Middle frontal gyrus (tissue), 1 donor: Measurements from ENCODE around the gene COPZ2.
"Not testable (repeated sequence)": the region's sequence is repeated elsewhere in the genome, so short reads cannot be mapped to it uniquely, and the experiment has no call there.

Source experiments
- DNase-seq: peaks from one replicate; pipeline ENCODE4 v3.0.0-alpha.2; 2015; ENCODE audit warnings: low spot score; ENCODE audit errors: extremely low spot score

The COPZ2 gene

DNA sequence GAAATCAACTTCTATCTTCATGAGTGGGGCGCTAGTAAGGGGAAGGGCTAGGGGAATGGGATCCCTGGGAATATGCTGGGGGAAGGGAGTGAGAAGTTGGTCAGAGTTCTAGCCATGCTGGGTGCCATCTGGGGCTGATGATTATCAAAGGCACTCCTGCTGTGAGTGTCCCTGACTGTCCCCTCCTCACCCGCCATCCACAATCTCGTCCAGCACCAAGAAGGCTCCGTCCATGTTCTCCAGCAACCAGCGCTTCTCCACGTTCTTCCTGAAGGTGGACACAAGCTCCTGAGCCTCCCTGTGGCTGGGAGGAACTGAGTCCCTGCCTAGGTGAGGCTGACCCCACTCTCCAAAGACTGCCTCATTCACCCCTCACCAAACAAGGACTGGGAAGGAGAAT is 5.6 kb downstream of the COPZ2 start:
- no peak for DNase-seq

DNA sequence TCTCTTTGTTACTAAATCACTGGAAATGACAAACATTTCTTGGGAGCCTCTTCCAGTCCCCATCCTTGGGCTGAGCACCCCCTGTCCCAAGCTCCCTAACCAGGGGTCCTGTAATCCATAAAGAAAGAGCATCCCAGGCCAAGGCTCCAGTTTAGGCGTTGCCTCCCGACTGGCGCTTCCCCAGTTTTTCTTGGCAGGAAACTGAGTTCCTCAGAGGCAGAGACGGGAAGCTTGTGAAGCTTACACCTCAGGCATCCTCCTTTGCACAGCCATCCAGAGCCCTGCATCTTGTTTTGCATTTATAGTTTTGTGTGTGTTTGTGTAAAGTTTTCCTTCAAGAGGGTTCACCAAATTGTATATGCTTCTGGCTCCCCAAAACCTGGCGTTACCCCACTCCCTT is 7.1 kb downstream of the COPZ2 start:
- DNase-seq: no peak

DNA sequence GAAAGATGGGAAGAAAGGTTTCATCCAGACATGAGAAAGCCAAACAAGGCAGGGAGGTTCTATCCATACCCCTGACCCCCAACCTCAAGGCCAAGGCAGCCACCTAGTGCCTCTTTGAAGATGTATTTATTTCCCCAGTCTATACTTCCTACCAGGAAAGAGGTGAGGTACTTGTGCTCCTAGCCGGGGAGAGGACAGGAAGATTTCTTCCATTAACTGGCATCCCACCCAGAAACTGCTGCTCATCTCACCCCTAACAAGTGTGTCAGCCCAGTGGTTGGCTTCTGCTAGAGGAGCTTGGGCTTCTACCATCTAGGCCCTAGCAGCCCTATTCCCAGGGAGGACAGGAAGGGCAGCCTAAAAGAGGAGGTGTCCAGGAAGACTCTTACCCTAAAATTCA is 8.9 kb downstream of the COPZ2 start:
- DNase-seq: no peak

DNA sequence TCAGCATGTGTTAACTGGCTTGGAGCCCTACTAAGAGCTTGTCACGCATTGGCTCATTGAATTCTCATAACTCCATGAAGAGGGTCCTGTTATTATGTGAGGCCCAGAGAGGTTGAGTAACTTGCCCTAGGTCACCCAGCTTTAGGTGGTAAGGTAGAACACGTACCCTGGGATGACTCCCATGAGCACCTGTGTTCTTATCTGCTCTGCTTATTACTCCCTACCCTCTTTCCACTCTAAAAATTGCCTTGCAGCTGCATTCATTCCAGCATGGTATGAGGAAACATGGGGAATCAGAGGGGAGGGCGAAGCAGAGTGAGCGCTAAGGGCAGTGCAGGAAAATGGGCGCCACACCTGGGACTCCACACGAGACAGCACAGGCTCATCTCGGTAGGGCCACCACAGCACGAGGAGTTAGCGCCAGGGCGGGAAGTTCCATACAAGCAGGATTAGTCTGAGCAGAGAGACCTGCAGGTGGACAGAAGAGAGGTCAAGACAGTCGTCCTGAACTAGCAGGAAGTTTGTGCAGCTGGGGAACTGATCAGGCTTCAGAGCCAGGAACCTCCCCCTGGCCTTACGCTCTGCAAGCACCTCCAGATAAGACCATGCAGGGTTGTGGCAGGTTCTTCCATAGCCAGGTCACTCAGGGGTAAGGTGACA is 10.1 kb downstream of the COPZ2 start:
- no peak for DNase-seq

DNA sequence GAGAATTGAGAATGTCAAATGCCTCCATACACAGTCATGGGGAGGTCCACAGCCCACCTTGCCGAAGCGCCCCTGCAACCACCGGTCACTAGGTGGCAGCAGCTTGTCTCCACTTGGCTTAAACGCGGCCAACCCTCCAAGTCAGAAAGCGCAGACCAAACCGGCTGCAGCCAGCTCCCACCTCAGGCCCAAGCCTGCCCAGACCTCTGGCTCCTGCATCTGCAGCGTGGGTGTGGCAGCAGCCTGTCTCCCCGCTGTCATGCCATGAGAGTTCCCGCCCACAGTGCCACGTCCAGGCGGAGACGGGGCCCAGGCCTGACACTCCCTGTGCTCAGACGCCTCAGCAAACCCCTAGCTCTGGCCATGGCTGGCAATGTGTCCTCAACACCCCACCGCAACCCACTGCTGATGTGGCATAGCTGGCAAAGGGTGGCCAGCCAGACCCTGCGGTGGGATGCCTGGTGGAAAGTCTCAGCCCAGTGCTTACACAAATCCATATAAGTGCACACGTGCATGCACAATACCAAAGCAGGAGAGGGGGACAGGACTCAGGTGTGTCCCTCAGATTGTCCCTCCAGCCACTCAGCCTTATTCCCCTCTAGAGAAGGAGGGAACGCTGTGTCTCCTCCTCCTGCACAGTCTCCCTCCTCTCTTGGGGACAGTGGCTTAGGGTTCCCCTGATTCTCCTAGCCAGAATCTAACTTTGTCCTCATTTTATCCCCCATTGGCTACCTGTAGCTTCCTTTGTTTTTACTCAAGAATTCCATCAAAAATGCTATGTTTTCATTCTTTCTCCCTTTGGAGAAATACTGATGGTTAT is 10.9 kb downstream of the COPZ2 start:
- peak; percentile 74 for DNase-seq

DNA sequence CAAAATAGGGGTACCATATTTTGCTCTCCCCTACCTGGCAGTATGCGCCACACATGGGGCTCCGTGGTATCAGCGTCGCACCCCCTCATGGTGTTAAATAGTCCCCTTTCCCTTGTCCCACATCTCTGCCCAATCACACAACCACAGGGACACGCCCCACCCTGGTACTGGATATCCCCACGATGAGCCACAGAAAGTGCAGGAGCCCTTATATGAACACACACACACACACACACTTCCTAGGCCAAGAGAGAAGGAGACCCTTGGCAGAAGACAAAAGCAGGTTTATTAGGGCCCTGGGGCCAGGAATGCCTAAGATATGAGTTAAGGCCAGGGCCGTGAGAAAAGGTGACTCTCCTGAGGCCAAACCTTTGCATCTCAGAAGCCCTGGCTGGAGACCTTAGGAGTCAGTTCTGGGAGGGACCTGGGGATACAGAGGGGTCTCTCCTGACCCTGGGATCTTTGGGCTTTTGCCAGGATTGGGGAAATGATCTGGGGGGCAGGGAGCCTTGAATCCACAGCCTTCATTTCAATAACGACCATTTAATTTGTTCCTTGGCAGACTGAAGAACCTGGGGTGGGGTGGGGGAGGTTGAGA is 11.6 kb downstream of the COPZ2 start:
- no peak for DNase-seq

DNA sequence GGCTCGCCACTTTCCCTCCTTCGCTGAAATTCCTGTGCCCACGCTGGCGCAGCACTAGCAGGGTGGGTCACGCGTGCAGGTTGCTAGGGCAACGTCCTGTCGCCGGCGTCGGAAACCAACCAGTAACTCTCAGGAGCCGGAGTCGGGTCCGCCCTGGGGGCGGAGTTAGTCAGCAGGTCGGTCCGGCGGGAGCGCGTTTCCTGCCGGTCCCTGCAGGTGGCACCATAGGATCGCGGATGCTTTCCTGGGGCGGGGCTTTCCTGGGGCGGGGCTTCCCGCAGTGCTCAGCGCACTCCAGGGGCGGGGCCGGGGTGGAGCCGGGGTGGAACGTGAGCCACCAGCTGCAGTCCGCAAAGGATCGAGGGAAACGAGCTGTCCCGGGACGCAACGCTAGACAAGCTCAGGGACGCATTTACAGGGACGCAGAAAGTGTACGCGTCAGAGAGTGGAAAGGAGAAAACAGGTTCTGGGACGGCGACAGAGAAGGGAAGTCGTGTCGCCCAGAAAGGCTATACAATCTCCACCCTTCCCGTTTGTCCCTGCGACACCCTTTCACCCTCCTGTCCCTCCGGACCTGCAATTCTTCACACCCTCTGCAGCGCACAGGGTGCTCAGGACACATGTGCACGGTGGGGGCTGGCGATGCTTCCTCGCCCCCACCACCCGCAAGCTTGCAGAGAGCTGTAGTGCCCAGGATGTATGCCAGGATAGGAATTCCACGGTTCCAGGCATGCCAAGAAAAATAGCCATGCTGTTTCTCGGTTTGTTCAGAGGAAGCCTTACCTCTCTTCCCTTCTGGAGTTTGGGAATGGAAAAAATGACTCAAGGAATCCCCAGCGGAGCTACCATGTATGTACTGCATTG is 12.3 kb downstream of the COPZ2 start:
- peak; percentile 93 for DNase-seq

DNA sequence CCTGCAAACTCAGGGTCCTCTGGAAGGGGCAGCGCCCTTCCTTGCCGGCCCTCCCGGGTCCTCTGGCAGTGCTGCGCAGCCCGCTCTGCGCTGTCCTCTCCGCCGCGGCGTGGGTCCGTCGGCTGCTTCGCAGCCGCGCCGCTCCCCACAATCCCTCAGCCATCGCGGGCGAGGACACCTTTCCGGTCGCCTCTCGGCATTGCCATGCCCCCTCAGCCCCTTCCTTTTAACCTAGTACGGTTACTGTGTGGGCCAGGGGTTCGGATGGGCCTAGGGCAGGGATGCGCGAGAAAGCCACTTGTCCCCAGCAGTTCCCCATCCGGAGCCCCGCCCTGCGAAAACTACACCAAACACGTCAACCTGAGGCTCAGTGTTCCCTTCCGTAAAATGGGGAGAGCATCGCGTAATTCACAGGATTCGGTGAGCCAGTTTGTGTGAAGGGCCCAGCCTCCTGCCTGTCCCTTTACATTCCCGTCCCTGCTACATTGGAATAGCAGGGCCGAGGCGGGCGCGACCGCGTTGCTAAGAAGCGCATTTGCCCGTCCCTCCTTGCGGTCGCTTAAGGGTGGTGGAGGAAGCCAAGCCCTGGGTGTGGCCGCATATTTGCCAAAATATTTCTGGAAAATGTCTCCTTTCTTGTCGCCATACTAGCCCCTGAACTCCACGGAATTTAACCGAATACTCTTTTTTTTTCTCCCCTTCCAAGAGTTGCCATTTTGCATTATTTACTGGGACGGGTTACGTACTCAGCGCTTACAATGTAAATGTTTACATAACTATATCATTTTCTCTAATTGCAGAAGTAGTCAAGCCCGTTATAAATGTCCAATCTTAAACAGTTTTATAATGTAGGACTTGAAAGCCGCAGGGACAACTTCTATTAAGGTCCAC is 13.2 kb downstream of the COPZ2 start:
- DNase-seq: no peak

DNA sequence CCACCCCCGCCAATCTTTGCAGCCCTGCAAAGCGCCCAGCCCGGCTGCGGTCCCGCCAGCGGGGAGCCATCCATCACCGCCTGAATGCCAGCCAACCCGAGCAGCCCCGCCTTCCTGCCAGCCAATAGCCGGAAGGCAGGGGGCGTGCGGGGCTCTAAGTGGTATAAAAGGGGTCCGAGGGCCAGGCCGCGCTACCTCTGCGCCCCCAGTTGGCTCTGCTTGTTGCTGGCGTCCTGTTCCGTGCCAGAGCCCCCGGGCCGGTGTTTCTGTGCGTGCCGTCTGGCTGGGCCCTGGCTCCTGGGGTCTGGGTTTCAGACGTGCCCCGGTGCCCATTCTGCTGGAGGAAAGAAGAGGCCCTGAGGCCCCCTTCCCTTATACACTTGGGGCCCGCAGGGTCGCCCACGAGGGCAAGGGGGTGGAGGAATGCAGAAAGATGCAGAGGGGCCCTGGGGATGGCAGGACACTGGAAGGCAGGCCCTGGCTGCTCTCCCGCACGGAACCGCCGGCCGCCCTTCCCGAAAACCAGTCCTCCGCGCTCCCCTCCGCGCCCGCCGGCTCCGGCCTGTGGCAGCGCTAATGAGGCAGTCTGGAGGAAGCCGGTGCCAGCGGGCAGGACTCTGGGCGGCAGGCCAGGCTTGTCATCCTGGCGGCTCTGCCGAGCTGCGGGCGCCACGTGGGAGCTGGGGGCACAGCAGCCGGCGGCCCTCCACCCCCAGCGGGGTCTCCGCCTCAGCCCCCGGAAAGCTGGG is 14.0 kb downstream of the COPZ2 start:
- peak; percentile 68 for DNase-seq

DNA sequence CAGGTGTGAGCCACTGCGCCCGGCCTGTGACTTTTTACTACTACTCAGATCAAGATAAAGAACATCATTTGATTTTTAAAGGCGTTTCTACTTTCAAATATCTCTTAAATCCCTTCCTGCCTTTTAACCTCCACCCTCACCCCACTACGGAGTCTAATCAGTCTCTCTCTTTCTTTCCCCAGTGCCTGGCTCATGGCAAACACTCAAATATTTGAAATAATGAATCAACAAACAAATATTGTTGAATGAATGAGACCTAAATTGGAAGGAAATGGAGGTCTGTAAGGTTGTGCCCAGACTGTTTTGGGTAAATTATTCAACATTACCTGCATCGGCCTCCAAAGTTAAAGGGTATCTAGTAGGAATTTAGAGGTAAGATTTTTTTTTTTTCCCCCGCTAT is 14.7 kb downstream of the COPZ2 start:
- DNase-seq: no peak

DNA sequence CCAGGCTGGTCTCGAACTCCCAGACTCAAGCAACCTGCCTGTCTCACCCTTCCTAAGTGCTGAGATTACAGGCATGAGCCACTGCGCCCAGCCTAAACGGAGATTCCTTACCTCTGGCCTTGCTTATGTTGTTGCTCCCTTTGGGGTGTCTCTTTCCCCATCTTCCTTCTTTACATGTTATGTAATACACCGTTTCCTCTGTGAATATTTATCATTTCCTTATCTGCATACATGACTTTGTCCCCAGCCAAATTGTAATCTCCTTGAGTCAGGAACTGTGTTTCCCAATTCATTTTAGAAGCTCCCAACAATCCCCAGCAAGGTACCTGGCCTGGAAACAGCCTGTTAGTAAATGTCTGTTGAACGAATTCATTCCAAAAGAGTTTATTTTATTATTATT is 15.7 kb downstream of the COPZ2 start:
- DNase-seq: no peak

DNA sequence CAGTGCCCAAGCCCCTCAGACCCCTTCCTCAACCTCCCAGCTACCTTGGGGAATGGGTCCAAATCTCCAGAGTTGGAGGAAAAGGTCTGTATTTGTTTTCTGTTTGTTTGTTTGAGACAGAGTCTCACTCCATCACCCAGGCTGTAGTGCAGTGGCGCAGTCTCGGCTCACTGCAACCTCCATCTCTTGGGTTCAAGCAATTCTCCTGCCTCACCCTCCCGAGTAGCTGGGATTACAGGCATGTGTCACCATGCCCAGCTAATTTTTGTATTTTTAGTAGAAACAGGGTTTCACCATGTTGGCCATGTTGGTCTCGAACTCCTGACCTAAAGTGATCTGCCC is 19.8 kb downstream of the COPZ2 start:
- not testable (repeated sequence) for DNase-seq

DNA sequence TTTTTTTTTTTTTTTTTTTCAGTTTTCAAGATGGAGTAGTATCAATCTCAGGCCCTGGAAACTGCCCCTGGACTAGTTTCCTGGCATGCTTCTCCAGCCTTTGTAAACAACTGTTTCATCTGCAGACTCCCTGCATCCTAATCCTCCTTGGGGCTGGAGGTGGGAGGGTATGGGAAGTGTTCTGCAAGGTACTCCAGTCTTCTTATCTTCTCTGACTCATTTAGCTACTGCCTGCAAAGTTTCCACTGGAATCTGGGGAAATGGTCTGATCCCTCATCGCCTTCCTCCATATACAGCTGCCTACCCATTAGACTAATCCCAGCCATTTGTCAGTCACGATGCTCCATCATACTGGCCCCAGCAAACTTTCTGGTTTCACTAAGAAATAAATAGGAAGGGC is 21.5 kb downstream of the COPZ2 start:
- DNase-seq: no peak

DNA sequence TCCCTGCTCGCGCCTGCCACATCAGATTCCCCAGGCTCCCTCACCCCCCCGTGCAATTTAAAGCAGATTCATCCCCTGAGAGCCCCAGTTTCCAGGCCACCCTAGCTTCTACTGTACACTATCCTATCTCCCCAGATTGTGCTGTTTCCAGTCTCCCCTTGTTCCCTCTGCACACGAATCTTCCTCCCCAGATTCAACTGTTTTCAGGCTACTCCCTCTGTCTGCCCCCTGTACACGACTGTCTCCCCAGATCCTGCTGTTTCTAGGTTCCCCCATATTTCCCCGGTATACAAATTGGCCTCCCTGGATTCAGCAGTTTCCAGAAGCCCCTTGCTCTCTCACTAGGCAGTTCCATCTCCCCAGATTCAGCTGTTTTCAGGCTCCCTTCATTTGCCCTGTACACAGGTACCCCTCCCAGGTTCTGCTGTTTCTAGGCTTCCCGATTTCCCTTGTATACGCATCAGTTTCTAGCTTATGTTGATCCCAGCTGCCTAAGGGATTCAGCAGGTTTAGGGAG is 22.9 kb downstream of the COPZ2 start:
- DNase-seq: no peak

DNA sequence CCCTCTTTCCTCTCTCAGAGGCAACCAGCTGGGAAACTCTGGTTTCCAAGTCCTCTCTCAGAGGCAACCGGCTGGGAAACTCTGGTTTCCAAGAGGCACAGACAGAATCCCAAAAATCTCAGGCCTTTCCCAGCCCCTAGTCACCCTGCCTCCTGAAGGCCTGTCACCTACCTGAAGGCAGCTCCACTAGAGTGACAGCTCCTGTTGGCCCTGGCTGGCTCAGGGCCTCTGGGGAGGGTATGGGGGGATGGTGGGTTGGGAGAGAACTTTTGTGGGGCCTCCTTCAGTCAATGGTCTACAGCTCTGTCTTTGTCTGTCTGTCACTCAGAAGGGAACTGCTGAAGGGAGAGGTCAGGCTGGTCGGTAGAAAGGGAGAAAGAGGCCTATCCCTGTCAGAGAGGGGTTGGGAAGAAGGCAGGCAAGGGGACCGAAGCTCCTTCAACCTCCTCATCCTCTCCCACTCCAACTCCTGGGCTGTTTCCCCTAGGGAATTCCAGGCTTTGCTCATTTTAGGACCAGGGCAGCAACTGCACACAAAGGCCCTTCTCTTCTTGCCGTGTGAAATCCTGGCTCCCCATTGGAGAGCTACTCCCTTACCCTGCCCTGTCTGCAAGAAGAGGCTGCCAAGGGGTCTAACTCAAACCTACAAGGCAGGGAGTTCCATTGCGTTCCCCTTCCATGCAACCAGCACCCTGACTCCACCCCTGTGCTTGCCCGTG is 23.6 kb downstream of the COPZ2 start:
- no peak for DNase-seq

DNA sequence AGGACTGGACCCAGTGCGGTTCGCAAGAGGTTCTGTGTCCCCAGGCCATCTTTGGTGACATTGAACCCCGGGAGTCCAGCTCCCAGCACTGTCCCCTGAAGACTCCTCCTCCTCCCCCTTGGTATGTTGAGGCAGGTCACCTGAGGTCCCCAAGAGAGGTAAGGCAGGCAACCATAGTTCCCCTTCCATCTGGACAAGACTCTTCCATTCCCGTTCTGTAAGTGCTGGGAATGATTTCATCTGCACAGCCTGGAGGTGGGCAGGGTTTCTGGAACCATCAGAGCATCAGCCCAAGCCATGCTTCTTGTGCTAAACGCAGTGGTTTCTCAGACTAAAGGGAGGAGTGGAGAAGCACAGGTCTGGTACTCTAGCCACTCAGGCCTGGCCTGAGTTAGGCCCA is 24.9 kb downstream of the COPZ2 start:
- DNase-seq: no peak

DNA sequence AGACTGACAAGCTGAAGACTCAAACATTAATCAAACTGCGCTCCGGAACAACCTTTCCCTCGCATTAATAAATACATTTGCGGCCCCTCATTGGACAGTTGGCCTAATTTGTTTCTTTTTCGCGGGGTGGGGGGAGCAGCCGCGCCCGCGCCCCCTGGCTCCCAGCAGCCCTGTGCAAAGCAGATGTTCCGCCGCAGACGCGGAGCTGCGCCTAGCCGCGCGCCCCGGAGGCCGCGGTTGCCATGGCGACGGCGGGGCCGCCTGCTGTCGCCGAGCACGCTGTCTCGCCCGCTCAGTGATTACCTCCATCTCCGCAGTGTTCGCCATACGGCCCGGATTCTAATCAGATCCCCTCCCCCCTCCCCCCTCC is 25.5 kb downstream of the COPZ2 start:
- peak; percentile 50 for DNase-seq

DNA sequence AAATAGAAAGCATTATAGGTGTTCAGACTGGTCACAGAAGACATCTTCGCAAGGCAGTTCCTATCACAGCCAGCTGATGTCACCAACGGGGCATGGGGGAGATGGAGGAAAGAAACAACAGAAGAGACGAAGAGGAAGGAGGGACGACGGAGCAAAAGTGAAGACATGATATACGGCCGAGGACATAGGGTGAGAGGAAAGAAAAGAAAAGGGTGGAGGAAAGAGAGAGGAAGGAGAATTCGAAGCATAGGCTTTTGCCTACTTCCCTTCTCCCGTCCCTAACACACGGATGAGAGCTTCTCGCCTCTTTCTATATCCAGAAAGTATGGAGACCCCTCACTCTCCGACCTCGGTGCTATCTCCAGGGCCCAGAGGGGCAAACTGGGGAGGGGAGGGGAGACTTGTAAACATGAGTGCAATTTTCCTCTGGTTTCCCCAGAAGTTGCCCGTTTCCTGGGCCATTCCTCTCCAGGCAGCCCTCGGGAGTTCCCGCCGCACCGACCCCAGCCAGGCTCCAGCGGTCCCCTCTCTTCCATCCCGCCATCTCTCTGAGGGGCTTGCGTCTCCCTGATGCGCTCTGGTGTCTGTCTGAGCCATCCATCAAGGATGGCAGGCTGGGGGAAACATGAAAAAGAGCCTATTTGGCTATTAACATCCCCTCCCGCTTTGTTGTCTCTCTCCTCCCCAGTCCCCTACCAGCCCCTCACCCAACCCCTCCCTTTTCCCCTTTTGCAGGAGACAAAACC is 26.0 kb downstream of the COPZ2 start:
- no peak for DNase-seq

DNA sequence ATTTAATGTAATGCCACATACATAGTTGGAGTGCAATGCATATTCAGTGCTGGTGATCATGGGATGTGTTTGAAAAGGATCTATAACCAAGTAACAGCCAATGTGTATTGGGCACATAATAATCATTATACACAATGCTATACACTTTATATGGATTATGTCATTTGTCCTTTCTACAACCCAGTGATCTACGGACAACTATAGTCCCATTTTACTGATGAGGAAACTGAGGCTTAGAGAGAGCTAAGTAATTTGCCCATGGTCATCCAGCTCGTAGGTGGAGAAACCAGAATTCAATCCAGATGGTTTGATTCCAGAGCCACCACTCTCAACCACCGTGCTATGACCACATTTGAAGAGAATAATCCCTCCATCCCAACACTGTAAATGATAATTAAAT is 27.4 kb downstream of the COPZ2 start:
- no peak for DNase-seq
